ENCODE measurements around the gene BAG1.

DNA sequence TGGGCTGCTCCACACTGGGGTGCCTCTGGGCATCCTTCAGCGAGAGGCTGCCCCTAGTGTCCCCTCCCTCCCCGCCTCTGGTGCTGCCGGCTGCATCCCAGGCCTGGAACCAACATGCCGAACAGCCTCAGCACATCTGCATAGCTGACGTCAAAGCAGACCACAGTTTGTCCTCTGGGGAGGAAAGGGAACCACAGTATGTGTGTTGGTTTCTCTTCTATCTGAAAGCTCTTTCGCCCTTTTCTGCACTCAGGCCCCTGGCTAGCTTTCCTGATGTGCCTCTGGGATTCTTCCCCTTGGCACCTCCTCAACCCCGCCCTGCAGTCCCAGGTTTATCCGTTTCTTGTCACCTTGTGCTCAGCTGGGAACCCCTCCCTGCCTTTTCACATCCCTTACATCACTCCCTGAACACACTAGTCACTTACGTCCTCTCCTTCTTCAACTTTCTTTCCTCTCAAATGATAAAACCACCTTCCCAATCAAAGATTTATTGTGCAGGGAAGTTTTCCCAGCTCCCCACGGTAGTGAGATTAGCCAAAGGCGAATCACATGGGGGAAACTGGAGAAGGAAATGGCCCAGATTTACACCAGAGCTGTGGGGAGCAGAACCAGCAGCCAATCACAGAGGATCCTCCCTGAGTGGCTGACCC, 61.8 kb downstream of the BAG1 start:
- TF ChIP-seq BHLHE40 (IDR thresholded peaks at IDR 0.05; ENCODE audit: borderline replicate concordance) (no peak), FOXM1 (IDR thresholded peaks at IDR 0.05; ENCODE audit: borderline replicate concordance) (no peak), NFRKB (IDR thresholded peaks at IDR 0.05) (no peak), ELF4 (IDR thresholded peaks at IDR 0.05) (no peak), SUZ12 (IDR thresholded peaks at IDR 0.05) (no peak), SP1 (IDR thresholded peaks at IDR 0.05) (no peak), FOXK2 (IDR thresholded peaks at IDR 0.05) (no peak), TARDBP (IDR thresholded peaks at IDR 0.05) (no peak), CTBP1 (IDR thresholded peaks at IDR 0.05; ENCODE audit: borderline replicate concordance) (no peak)

All from HEK293T (cell line).